ENCODE results near the gene ATG9B. TPM values are rescaled to one million over a fixed set of nuclear protein-coding genes. Genes with fewer than 3 reads are reported as not detected.
"Not testable (repeated sequence)": the region's sequence is repeated elsewhere in the genome, so short reads cannot be mapped to it uniquely, and the experiment has no call there.

The ATG9B gene
- total RNA-seq, 6 experiments from 2014 or later, result 0.11 to 0.94 (median 0.18) TPM

GRCh38 chr7:151028131-151028947 is 4.0 kb upstream of the ATG9B start, which contains the start of gene ABCB8:
Gene ABCB8, plus strand, starts transcription at chr7:151028450. Its CDS starts 66 bp downstream, at chr7:151028516.
- peak within 1 kb of the TSS; percentile 95 for H3K27ac Mint-ChIP-seq
- H3K4me1 Mint-ChIP-seq (ENCODE audit: low read depth), result peaks cover 43% of the 10 kb centered on the region
- H3K27me3 Mint-ChIP-seq (ENCODE audit: insufficient read depth), result peaks cover 3% of the 10 kb centered on the region; the same call in 1 of the 2 replicates
- H3K36me3 Mint-ChIP-seq (ENCODE audit: low read depth), result peaks cover 7% of the 10 kb centered on the region
- H3K4me3 Mint-ChIP-seq, result peak within 1 kb of the TSS; percentile 97
- no peaks in the 10 kb centered on the region for H3K9me3 Mint-ChIP-seq
- peak; percentile 99 for DNase-seq
- TF ChIP-seq, protein P1, sequence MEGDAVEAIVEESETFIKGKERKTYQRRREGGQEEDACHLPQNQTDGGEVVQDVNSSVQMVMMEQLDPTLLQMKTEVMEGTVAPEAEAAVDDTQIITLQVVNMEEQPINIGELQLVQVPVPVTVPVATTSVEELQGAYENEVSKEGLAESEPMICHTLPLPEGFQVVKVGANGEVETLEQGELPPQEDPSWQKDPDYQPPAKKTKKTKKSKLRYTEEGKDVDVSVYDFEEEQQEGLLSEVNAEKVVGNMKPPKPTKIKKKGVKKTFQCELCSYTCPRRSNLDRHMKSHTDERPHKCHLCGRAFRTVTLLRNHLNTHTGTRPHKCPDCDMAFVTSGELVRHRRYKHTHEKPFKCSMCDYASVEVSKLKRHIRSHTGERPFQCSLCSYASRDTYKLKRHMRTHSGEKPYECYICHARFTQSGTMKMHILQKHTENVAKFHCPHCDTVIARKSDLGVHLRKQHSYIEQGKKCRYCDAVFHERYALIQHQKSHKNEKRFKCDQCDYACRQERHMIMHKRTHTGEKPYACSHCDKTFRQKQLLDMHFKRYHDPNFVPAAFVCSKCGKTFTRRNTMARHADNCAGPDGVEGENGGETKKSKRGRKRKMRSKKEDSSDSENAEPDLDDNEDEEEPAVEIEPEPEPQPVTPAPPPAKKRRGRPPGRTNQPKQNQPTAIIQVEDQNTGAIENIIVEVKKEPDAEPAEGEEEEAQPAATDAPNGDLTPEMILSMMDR (IDR thresholded peaks at IDR 0.05), result peak; percentile 75

- not testable (repeated sequence) for H3K9me3 Mint-ChIP-seq; H3K36me3 Mint-ChIP-seq (ENCODE audit: low read depth); DNase-seq; H3K27me3 Mint-ChIP-seq (ENCODE audit: insufficient read depth)
- peaks cover 43% of the 10 kb centered on the region for H3K4me1 Mint-ChIP-seq (ENCODE audit: low read depth)
- peak overlapping the region; percentile 95 for H3K27ac Mint-ChIP-seq
- peak overlapping the region; percentile 97 for H3K4me3 Mint-ChIP-seq
These were observed 3.4 kb upstream of the ATG9B start for GRCh38 chr7:151027728-151028130.

DNA sequence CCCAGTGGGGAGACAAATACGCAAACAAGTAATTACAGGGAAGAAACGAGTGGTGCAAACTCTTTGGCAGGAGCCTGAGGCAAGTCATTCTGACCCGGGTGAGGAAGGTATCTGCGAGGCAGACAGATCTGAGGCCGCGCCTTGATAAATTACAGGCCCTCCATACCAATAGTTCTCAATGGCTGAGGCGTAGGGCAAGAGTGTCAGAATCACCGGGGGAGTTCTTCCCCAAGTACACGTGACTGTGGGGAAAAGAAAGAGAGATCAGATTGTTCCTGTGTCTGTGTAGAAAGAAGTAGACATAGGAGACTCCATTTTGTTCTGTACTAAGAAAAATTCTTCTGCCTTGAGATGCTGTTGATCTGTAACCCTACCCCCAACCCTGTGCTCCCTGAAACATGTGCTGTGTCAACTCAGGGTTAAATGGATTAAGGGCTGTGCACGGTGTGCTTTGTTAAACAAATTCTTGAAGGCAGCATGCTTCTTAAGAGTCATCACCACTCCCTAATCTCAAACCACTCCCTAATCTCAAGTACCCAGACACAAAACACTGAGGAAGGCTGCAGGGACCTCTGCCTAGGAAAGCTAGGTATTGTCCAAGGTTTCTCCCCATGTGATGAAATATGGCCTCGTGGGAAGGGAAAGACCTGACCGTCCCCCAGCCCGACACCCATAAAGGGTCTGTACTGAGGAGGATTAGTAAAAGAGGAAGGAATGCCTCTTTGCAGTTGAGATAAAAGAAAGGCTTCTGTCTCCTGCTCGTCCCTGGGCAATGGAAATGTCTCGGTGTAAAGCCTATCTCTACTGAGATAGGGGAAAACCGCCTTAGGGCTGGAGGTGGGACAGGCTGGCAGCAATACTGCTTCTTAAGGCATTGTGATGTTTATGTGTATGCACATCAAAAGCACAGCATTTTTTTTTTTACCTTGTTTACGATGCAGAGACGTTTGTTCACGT is 2.8 kb upstream of the ATG9B start:
- peak overlapping the region; percentile 95 for H3K27ac Mint-ChIP-seq
- H3K36me3 Mint-ChIP-seq (ENCODE audit: low read depth); H3K27me3 Mint-ChIP-seq (ENCODE audit: insufficient read depth); H3K9me3 Mint-ChIP-seq: not testable (repeated sequence)
- peak; percentile 5 for DNase-seq
- peaks cover 43% of the 10 kb centered on the region for H3K4me1 Mint-ChIP-seq (ENCODE audit: low read depth)
- peak overlapping the region; percentile 97 for H3K4me3 Mint-ChIP-seq

DNA sequence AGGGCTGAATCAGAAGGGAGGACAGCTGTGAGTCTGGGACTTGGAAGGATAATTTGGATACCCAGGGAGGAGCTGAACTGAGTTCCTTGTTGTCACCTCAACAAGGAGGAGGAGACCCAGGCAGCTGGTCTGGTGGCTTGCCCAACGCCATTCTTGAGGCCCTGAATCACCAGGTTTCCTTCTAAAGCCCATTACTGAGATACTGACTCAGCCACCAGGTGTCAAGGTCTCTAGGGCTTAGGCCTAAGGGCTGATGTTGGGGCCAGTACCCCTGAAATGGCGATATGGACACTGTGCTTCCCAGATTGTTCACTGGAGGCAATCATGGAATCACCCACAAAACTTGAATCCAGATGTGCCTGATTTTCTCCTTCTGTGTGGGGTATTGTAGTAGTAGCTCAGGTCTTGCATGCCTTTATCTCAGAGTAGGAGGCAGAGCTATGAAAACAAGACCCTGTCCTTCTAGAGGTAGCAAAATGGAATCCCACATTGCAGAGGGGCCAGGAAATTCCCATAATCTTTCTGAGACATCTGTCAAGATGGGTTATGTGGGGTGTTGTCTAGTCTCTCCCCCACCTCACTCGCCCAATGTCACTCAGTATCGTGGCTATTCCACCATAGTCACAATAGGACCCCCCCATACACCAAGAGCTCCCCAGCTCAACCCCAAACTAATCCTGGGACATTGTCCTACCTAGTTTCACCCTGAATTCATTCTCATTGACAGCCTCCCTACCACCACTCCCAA is 1.8 kb upstream of the ATG9B start:
- peak; percentile 50 for DNase-seq
- Mint-ChIP-seq H3K4me3 (no peak overlapping the region; the same call in 1 of the 2 replicates), H3K36me3 (ENCODE audit: low read depth) (peaks cover 7% of the 10 kb centered on the region), H3K9me3 (no peaks in the 10 kb centered on the region), H3K27me3 (ENCODE audit: insufficient read depth) (peaks cover 9% of the 10 kb centered on the region), H3K4me1 (ENCODE audit: low read depth) (peaks cover 43% of the 10 kb centered on the region), H3K27ac (0 out of 2 replicates have a peak overlapping the region, but pooled peaks have one; percentile 95)
- TF ChIP-seq, protein P1 (IDR thresholded peaks at IDR 0.05), result no peak

- DNase-seq, result no peak
- H3K36me3 Mint-ChIP-seq (ENCODE audit: low read depth), result no peaks in the 10 kb centered on the region
These were observed 1.1 kb downstream of the ATG9B start for GRCh38 chr7:151023232-151023631.

More at GRCh38 chr7:151023232-151023631, 1.1 kb downstream of the ATG9B start:
- H3K9me3 Mint-ChIP-seq, result no peaks in the 10 kb centered on the region
- H3K27ac Mint-ChIP-seq, result no peak overlapping the region
- TF ChIP-seq, protein P1 (IDR thresholded peaks at IDR 0.05), result no peak
- H3K4me1 Mint-ChIP-seq (ENCODE audit: low read depth), result peaks cover 34% of the 10 kb centered on the region
- no peak overlapping the region for H3K4me3 Mint-ChIP-seq
- H3K27me3 Mint-ChIP-seq (ENCODE audit: insufficient read depth), result peaks cover 28% of the 10 kb centered on the region
